ENCODE measurements around the gene GPD1L.
"Not testable (repeated sequence)": the region's sequence is repeated elsewhere in the genome, so short reads cannot be mapped to it uniquely, and the experiment has no call there.

Gene GPD1L

DNA sequence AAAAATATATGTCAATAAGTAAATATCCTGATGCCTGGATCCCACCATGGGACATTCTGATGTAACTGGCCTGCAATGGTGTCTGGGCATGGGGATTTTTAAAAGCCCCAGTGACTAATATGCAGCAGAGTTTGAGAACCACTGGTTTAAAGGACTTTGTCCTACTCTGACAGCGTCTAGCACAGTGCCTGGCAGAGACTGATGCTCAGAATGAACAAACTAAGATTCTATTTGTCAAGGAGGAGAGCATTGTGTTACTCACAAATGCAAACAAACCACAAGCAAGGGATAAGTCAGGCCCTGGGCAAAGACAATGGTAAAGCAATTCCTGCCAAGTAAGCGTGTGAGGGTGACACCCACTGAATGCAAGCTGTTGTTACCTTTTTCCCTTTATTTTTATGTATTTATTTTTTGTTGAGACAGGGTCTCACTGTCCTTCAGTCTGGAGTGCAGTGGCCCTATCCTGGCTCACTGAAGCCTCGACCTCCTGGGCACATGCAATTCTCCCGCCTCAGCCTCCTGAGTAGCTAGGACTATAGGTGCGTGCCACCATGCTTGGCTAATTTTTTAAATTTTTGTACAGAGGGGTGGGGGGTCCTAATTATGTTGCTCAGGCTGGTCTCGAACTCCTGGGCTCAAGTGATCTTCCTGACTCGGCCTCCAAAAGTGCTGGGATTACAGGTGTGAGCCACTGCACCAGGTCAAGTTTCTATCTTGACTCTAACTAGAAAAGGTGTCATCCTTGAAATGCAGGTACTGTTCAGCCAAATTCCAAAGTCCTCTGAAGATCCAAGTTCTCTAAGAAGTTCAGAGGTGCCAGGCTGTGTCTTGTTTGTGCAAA lies 909 bp upstream of the GPD1L start:
- TF ChIP-seq, protein P1, sequence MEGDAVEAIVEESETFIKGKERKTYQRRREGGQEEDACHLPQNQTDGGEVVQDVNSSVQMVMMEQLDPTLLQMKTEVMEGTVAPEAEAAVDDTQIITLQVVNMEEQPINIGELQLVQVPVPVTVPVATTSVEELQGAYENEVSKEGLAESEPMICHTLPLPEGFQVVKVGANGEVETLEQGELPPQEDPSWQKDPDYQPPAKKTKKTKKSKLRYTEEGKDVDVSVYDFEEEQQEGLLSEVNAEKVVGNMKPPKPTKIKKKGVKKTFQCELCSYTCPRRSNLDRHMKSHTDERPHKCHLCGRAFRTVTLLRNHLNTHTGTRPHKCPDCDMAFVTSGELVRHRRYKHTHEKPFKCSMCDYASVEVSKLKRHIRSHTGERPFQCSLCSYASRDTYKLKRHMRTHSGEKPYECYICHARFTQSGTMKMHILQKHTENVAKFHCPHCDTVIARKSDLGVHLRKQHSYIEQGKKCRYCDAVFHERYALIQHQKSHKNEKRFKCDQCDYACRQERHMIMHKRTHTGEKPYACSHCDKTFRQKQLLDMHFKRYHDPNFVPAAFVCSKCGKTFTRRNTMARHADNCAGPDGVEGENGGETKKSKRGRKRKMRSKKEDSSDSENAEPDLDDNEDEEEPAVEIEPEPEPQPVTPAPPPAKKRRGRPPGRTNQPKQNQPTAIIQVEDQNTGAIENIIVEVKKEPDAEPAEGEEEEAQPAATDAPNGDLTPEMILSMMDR (IDR thresholded peaks at IDR 0.05; ENCODE audit: borderline replicate concordance, insufficient read depth, low read depth, low read length): no peak
- H3K4me3 ChIP-seq (ENCODE audit: low read depth, low read length): no peak overlapping the region

DNA sequence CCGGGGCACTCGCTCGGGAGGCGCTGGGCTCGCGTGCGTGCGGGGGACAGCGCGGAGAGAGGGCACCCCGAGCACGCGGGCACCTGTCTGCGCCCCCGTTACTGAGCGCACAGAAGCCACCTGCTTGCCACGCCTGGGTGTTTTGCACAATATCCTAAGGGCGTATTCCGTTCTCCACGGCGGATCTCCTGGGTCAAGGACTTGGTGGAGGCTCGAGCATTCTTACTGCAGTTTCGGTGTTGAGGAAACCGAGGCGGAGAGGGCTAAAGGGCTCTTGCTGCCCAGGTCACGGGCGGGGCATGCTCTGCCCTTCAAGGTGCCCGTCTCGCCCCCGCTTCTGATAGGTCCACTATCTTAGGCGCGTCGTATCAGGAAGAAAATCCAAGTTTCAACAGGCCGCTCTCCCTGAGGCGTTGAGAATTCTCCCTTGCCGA lies 526 bp downstream of the GPD1L start:
- H3K4me3 ChIP-seq (ENCODE audit: low read depth, low read length): peak overlapping the region; percentile 77
- TF ChIP-seq, protein P1 (IDR thresholded peaks at IDR 0.05; ENCODE audit: borderline replicate concordance, insufficient read depth, low read depth, low read length): no peak

DNA sequence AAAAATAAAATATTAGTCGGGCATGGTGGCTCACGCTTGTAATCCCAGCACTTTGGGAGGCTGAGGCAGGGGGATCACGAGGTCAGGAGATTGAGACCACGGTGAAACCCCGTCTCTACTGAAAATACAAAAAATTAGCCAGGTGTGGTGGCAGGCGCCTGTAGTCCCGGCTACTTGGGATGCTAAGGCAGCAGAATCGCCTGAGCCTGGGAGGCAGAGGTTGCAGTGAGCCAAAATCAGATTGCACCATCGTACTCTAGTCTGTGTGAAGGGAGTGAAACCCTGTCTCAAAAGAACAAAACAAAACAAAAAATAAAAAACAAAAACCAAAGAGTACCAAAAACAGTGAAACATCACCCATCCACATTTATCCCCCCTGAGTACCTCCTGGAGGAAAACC lies 1.8 kb downstream of the GPD1L start:
- H3K4me3 ChIP-seq (ENCODE audit: low read depth, low read length): not testable (repeated sequence)

DNA sequence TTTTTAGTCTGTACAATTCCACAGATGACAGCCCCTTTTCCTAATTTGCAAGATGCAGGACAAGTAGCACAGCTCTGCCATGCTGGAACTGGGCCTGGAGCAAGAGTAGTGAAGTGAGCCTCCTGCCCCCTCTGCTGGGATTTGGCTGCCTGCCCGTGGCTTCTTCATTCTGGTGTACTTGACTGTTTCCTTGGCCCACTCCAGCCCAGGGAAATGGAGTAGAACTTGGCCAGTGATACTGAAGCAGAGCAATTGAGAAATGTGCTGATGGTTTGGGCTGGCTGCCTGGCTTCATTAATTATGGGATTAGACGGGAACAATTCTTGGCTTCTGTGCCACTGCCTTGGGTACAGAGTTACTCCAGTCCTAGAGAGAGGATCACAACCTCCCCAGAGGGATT lies 2.8 kb downstream of the GPD1L start:
- H3K4me3 ChIP-seq (ENCODE audit: low read depth, low read length): no peak overlapping the region
- TF ChIP-seq, protein P1 (IDR thresholded peaks at IDR 0.05; ENCODE audit: borderline replicate concordance, insufficient read depth, low read depth, low read length): no peak

DNA sequence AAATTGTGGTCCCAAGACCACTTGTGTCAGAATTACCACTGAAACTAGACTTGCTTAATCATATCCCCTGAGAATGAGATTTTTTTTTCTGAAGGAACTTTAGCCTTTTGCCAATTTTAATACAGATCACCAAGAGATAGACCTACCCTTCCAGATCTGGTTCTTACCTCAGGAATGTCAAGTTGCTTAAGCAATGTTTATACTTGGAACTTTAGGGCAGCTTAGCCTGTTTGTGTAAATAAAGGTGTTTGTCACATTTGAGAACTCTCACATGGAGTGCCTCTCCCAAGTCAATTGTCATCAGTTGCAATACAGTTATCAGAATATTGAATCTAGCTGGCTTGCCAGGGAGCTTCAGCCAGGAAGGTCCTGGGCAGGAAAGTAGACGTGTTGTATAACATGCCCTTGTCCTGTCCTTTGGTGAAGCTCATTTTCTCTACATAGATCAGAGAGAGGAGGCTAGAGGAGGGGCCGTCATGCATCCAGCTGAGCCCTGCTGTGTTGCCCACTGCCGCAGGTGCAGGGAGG lies 3.9 kb downstream of the GPD1L start:
- H3K4me3 ChIP-seq (ENCODE audit: low read depth, low read length): no peak overlapping the region
- TF ChIP-seq, protein P1 (IDR thresholded peaks at IDR 0.05; ENCODE audit: borderline replicate concordance, insufficient read depth, low read depth, low read length): no peak

DNA sequence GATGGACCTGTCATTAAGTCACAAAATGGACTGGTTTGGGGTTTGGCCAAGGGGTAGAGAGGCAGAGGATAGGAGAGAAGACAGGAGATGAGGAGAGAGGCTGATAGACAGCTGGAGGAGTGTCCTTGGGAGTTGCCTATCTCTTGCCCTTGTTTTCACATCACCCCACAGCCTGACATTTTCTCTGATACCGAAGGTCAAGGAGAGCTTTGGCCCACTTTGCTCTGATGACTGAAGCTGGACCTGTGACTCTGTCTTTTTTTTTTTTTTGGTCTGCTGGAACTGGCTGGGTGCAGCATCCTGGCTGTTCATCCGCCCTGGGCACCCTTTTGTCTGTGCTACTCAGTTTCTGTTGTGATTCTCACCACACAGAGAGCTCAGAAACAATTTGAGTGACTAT lies 5.1 kb downstream of the GPD1L start:
- TF ChIP-seq, protein P1 (IDR thresholded peaks at IDR 0.05; ENCODE audit: borderline replicate concordance, insufficient read depth, low read depth, low read length): no peak
- no peak overlapping the region for H3K4me3 ChIP-seq (ENCODE audit: low read depth, low read length)

DNA sequence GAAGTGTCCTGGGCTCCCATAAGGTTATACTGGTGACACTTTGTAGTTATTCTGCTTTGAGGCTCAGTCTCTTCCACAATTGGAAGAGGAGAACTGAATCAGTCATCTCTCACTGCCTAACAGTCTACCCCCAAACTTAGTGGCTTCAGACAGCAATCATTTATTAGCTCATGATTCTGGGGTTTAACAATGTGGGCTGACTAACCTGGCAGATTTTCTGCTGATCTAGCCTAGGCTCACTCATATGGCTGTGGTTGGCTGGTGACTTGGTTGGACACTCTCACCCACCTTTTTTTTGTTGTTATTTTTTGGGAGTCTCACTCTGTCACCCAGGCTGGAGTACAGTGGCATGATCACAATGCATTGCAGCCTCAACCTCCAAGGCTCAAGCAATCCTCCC lies 7.1 kb downstream of the GPD1L start:
- no peak overlapping the region for H3K4me3 ChIP-seq (ENCODE audit: low read depth, low read length)
- TF ChIP-seq, protein P1 (IDR thresholded peaks at IDR 0.05; ENCODE audit: borderline replicate concordance, insufficient read depth, low read depth, low read length): no peak

Measured in GM12875 (cell line).